MM.1S (cell line): Measurements from ENCODE around the gene NUFIP2.
A peak's percentile ranks its signal among the peaks of the same experiment; 100 is the strongest.

Source experiments
- DNase-seq: peaks from one replicate; pipeline ENCODE4 v3.0.0-alpha.2; 2015
- H2AFZ ChIP-seq: fragments of 300-600 bp; sonication (generic); 2 replicates; pipeline ENCODE4 v1.6.0; 2016; ENCODE audit warnings: antibody characterized with exemption, low read length
- H3F3A ChIP-seq: fragments of 300-600 bp; sonication (generic); 2 replicates; pipeline ENCODE4 v1.6.1; 2016; ENCODE audit warnings: mild to moderate bottlenecking, antibody characterized with exemption, low read length, moderate library complexity, mixed read lengths; ENCODE audit not compliant: insufficient read depth
- H3K27ac ChIP-seq: fragments of 300-600 bp; sonication (generic); 2 replicates; pipeline ENCODE4 v1.5.1; 2016; ENCODE audit warnings: mild to moderate bottlenecking, low read length
- H3K27me3 ChIP-seq: fragments of 300-600 bp; sonication (generic); replicated peaks from 2 replicates; pipeline ENCODE4 v1.6.0; 2016; ENCODE audit warnings: low read length; ENCODE audit not compliant: insufficient read depth
- H3K36me3 ChIP-seq: fragments of 300-600 bp; sonication (generic); replicated peaks from 2 replicates; pipeline ENCODE4 v1.6.1; 2016; ENCODE audit warnings: mild to moderate bottlenecking, low read length, mixed read lengths; ENCODE audit not compliant: insufficient read depth
- H3K4me1 ChIP-seq: fragments of 300-600 bp; sonication (generic); 2 replicates; pipeline ENCODE4 v1.6.1; 2016; ENCODE audit warnings: low read length, mixed read lengths
- H3K4me2 ChIP-seq: fragments of 300-600 bp; sonication (generic); 2 replicates; pipeline ENCODE4 v1.6.0; 2016; ENCODE audit warnings: low read depth, low read length
- H3K4me3 ChIP-seq: fragments of 300-600 bp; sonication (generic); 2 replicates; pipeline ENCODE4 v1.5.1; 2016; ENCODE audit warnings: low read length, mixed read lengths
- H3K79me2 ChIP-seq: fragments of 300-600 bp; sonication (generic); 2 replicates; pipeline ENCODE4 v1.6.1; 2016; ENCODE audit warnings: mixed run types, low read length, mixed read lengths
- H3K9ac ChIP-seq: fragments of 300-600 bp; sonication (generic); 2 replicates; pipeline ENCODE4 v1.6.1; 2016; ENCODE audit warnings: low read length, mixed read lengths
- H3K9me2 ChIP-seq: fragments of 300-600 bp; sonication (generic); replicated peaks from 2 replicates; pipeline ENCODE4 v1.6.1; 2016; ENCODE audit warnings: mild to moderate bottlenecking, low read length, mixed read lengths; ENCODE audit not compliant: insufficient read depth
- H3K9me3 ChIP-seq: fragments of 300-600 bp; sonication (generic); replicated peaks from 2 replicates; pipeline ENCODE4 v1.6.1; 2016; ENCODE audit warnings: mild to moderate bottlenecking, low read length, mixed read lengths; ENCODE audit not compliant: insufficient read depth
- H4K20me1 ChIP-seq: fragments of 300-600 bp; sonication (generic); 2 replicates; pipeline ENCODE4 v1.6.1; 2016; ENCODE audit warnings: mild to moderate bottlenecking, low read length, moderate library complexity, mixed read lengths; ENCODE audit not compliant: insufficient read depth
- EZH2 ChIP-seq: fragments of 300-600 bp; sonication (generic); optimal IDR thresholded peaks from 2 replicates; pipeline ENCODE3; 2017; ENCODE audit warnings: low read depth, mild to moderate bottlenecking, antibody characterized with exemption, low read length, mixed read lengths
- EZH2phosphoT487 ChIP-seq: fragments of 300-600 bp; sonication (generic); IDR thresholded peaks from 2 replicates; pipeline ENCODE4 v1.6.1; 2018; ENCODE audit warnings: antibody characterized with exemption, low read length
- TF ChIP-seq, protein P1 (sequence below): fragments of 300-600 bp; sonication (generic); IDR thresholded peaks from 2 replicates; pipeline ENCODE4 v1.5.1; 2016; ENCODE audit warnings: antibody characterized with exemption, low read length, mixed read lengths

Gene NUFIP2

DNA sequence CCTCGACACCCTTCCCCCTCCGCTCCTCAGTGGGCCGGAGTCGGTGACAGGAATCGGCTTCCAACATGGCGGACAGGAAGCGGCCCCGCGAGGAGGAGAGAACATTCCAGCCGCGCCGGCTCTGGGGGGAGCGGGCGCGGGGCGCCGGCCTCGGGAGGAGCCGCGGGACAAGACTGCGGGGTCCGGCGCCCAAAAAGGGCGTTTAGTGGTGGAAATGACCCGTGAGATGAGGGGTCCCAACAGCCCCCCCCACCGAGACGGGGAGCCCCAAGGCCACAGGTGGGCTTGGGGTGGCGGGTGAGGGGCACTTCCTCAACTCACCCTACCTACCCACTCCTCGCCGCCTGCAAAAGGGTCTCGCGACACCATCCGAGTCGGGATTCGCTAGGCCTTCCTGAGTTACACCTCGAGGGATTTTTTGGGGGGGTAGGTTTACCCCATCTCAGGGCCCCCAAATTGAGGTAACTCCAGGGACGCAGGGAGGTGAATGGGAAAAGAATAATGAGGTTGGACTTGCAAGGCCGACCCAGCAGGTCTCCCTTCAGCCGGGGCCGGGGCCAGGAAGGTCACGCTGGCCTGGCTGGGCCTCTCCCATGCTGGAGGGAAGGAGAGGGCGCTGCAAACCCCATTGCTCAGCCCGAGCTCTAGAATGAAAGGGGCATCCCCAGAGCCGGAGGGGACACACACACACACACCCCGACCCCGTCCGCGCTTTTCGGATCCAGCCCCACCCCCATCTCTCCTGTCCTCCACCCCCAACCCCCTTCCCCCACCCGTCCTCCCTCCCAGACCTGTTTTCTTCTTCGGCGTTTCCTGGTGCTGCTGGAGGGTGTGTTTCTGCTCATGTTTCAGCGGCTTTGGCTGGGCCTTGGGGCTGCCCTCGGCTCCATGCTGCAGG lies 707 bp downstream of the NUFIP2 start:
- TF ChIP-seq EZH2phosphoT487 (no peak), EZH2 (no peak)
- TF ChIP-seq, protein P1, sequence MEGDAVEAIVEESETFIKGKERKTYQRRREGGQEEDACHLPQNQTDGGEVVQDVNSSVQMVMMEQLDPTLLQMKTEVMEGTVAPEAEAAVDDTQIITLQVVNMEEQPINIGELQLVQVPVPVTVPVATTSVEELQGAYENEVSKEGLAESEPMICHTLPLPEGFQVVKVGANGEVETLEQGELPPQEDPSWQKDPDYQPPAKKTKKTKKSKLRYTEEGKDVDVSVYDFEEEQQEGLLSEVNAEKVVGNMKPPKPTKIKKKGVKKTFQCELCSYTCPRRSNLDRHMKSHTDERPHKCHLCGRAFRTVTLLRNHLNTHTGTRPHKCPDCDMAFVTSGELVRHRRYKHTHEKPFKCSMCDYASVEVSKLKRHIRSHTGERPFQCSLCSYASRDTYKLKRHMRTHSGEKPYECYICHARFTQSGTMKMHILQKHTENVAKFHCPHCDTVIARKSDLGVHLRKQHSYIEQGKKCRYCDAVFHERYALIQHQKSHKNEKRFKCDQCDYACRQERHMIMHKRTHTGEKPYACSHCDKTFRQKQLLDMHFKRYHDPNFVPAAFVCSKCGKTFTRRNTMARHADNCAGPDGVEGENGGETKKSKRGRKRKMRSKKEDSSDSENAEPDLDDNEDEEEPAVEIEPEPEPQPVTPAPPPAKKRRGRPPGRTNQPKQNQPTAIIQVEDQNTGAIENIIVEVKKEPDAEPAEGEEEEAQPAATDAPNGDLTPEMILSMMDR: no peak
- peak; percentile 44 for DNase-seq
- Histone ChIP-seq H2AFZ (no peak overlapping the region), H3F3A (peaks cover 30% of the 10 kb centered on the region), H3K4me2 (peak overlapping the region; percentile 43; the same call in 1 of the 2 replicates), H3K4me1 (peaks cover 7% of the 10 kb centered on the region; the same call in 1 of the 2 replicates), H3K36me3 (peaks cover 3% of the 10 kb centered on the region; the same call in 1 of the 2 replicates), H4K20me1 (peaks cover 36% of the 10 kb centered on the region), H3K9me2 (no peaks in the 10 kb centered on the region), H3K27me3 (no peaks in the 10 kb centered on the region), H3K27ac (peak overlapping the region; percentile 78), H3K9me3 (no peaks in the 10 kb centered on the region), H3K79me2 (peaks cover 54% of the 10 kb centered on the region), H3K4me3 (peak overlapping the region; percentile 90), H3K9ac (peak overlapping the region; percentile 92)

DNA sequence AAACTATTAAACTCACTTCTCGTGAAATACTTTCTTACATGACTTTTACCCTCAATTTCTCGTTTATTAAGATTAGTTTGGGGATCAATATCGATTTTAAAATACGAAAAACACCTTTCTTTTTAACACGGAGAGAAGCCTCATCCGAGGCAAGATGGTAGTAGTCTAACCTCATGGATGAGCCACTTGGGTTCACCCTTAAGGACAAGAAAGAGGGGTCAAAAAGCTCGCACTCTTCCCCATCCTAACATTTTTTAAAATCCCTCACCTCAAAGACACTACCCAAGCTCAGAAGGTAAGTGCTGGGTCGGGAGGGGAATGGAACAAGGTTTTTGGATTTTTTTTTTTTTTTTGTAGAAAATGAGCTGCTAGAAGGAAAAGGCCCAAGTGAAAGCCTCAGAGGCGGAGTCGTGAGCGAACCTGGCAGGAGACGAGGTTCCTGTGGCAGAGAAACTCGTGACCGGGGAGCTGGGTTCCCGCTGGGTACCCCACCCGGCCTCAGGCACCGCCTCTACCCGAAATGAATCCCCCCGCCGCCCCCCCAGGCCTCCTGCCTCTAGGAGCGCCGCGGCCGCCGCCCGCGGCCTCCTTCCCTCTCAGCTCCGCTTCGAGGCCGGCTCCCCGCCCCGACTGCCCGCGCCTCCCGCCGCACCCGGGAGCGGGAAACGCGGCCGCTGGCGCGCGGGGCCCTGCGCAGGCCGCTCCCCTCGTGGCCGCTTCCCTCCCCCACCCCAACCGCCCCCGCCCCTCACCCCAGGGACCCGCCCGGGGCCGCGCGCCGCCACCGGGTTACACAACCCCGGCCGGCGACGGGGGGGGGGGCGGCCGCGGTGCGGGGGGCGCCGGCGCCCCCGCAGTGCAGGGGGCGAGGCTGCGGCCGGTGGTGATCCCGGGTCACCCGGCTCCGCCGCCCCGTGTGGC lies 1.6 kb downstream of the NUFIP2 start:
- Histone ChIP-seq H3K4me2 (peak overlapping the region; percentile 84), H3K4me3 (peak overlapping the region; percentile 90), H3K27me3 (no peaks in the 10 kb centered on the region), H3K4me1 (peaks cover 11% of the 10 kb centered on the region; the same call in 1 of the 2 replicates), H2AFZ (no peak overlapping the region), H3K36me3 (peaks cover 7% of the 10 kb centered on the region), H3K9me2 (no peaks in the 10 kb centered on the region), H3K9me3 (no peaks in the 10 kb centered on the region), H4K20me1 (peaks cover 45% of the 10 kb centered on the region), H3F3A (peaks cover 30% of the 10 kb centered on the region), H3K27ac (peak overlapping the region; percentile 78; the same call in 1 of the 2 replicates), H3K79me2 (peaks cover 63% of the 10 kb centered on the region), H3K9ac (peak overlapping the region; percentile 92)
- TF ChIP-seq EZH2: no peak
- TF ChIP-seq, protein P1: no peak
- TF ChIP-seq EZH2phosphoT487: no peak
- peak; percentile 50 for DNase-seq

DNA sequence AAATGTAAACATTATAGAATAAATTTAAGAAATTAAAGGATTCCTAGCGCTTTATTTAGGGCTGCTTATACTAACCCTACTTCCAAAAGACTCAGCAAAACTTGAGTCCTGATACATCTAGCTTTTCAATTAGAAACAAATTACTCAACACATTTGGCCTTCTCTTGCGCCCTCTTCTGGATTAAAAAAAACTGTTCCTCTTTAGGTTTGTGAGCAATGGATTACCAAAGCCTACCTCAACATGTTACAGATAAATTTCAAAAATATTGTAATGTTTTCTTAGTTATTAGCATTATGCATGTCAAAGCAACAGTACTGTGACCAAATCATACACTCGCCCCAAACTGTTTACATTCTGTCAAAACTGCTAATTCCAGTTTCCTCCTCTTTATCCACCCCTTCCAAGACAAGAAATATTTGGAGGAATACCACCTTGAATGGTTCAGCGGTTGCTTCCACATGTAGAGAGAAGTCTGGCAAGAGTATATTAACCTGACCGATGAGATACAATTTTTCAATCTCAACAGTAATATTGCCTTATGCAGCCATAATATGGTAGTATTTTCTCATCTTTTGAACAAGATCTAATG lies 2.7 kb downstream of the NUFIP2 start:
- Histone ChIP-seq H3K79me2 (peaks cover 74% of the 10 kb centered on the region), H3K4me1 (peaks cover 11% of the 10 kb centered on the region; the same call in 1 of the 2 replicates), H3K36me3 (peaks cover 17% of the 10 kb centered on the region), H3K4me2 (peak overlapping the region; percentile 84), H4K20me1 (peaks cover 56% of the 10 kb centered on the region), H3K9me2 (no peaks in the 10 kb centered on the region), H3K27ac (no peak overlapping the region), H3K27me3 (no peaks in the 10 kb centered on the region), H3K4me3 (peak overlapping the region; percentile 85), H3F3A (peaks cover 30% of the 10 kb centered on the region), H2AFZ (no peak overlapping the region), H3K9me3 (no peaks in the 10 kb centered on the region), H3K9ac (peak overlapping the region; percentile 79; the same call in 1 of the 2 replicates)
- peak; percentile 73 for DNase-seq
- TF ChIP-seq, protein P1: peak; percentile 68
- no peak for TF ChIP-seq EZH2phosphoT487
